Mesodermal cell (in vitro differentiated cells): ENCODE measurements around the gene LPIN1.

ENCODE experiments used
- H3K27ac ChIP-seq: 2 replicates; pipeline ENCODE4 v1.7.0; 2013; ENCODE audit warnings: mild to moderate bottlenecking, low read depth, low read length, moderate library complexity; ENCODE audit not compliant: severe bottlenecking
- H3K36me3 ChIP-seq: 2 replicates; pipeline ENCODE4 v1.7.1; 2013; ENCODE audit warnings: mild to moderate bottlenecking, low read length, moderate library complexity; ENCODE audit not compliant: control insufficient read depth, insufficient read depth
- H3K4me1 ChIP-seq: one replicate; pipeline ENCODE4 v1.7.1; 2013; ENCODE audit warnings: mild to moderate bottlenecking, low read length; ENCODE audit not compliant: insufficient read depth, control insufficient read depth, poor library complexity, severe bottlenecking
- H3K4me3 ChIP-seq: 2 replicates; pipeline ENCODE4 v1.7.0; 2013; ENCODE audit warnings: low read length, control low read depth, mild to moderate bottlenecking; ENCODE audit not compliant: insufficient read depth, poor library complexity, severe bottlenecking; ENCODE audit errors: extremely low read depth
- H3K9me3 ChIP-seq: 2 replicates; pipeline ENCODE4 v1.7.1; 2013; ENCODE audit warnings: mild to moderate bottlenecking, low read length, moderate library complexity; ENCODE audit not compliant: control insufficient read depth
- WGBS, 2 experiments: methylation state at CpG; one replicate each; pipeline ENCODE4 v1.1.5; 2013; ENCODE audit warnings: missing lambda C conversion rate in 2 of 2; ENCODE audit not compliant: insufficient coverage in 2 of 2; 5-methylcytosine and 5-hydroxymethylcytosine counted together

LPIN1 gene

DNA sequence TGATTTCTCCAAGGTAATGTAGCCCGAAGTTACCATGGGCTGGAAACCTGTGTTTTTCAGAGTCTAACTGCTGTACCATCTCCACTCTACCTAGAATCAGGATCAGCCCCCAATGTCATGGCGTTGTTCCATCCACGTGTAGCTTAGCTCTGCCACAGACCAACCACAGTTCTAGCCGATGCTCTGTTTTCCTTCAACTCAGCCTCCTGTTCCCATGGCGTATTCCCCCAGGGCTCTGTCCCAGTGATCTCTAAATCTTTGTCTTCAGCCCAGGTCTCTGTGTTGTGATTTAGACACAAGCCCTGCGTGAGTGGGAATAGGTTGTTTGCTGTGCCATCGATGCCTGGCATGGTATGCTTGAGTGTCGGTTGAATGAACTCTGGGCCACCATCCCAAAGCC lies 53.4 kb downstream of the LPIN1 start:
- Histone ChIP-seq H3K9me3 (no peaks in the 10 kb centered on the region), H3K4me3 (no peak overlapping the region), H3K36me3 (peaks cover 99% of the 10 kb centered on the region), H3K4me1 (no peaks in the 10 kb centered on the region), H3K27ac (no peak overlapping the region)
- 87 to 100% methylated on average over 4 to 7 of the region's 8 CpGs for WGBS, 2 experiments

DNA sequence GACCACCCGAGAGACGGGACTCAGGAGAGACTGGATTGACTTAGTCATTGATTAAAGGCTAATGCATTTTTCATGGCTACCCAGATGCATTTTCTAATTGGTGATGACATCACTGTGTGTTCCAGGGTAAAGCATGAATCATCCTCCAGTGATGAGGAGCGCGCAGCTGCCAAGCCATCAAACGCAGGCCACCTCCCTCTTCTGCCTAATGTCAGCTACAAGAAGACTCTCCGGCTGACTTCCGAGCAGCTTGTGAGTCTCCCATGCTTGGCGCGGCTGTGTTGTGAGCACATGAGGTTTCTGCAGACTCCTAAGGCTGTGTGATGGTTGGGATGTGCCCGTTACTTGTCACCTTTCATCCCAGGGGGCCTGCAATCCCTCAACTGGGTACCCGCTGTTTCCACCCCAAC lies 56.4 kb downstream of the LPIN1 start:
- H3K27ac ChIP-seq, result no peak overlapping the region

DNA sequence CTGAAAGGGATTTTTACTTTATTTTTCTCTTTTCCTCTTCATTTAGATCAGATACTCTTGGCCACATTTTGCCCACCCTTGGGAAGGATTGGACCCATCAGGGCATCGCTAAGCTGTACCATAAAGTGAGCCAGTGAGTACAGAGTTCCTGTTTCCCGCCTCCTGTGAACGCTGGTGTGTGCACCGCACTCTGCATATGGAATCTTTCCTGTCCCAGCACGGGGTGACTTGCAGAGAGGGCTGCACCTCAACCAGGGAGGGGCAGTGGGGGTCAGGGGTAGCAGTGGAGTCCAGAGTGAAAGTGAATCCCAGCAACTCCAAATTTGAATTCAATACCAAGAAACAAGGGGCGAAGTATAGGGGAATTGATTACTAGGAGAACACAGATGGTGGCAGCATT lies 58.6 kb downstream of the LPIN1 start:
- Histone ChIP-seq H3K4me1 (no peaks in the 10 kb centered on the region), H3K36me3 (peaks cover 93% of the 10 kb centered on the region), H3K27ac (no peak overlapping the region), H3K4me3 (no peak overlapping the region), H3K9me3 (no peaks in the 10 kb centered on the region)
- 93 to 100% methylated on average over 2 to 6 of the region's 6 CpGs for WGBS, 2 experiments

More for the DNA sequence above, 56.4 kb downstream of the LPIN1 start:
- WGBS, 2 experiments, result 92 to 95% methylated on average over 6 to 10 of the region's 11 CpGs
- Histone ChIP-seq H3K4me3 (no peak overlapping the region), H3K9me3 (no peaks in the 10 kb centered on the region), H3K4me1 (no peaks in the 10 kb centered on the region), H3K36me3 (peaks cover 100% of the 10 kb centered on the region)

DNA sequence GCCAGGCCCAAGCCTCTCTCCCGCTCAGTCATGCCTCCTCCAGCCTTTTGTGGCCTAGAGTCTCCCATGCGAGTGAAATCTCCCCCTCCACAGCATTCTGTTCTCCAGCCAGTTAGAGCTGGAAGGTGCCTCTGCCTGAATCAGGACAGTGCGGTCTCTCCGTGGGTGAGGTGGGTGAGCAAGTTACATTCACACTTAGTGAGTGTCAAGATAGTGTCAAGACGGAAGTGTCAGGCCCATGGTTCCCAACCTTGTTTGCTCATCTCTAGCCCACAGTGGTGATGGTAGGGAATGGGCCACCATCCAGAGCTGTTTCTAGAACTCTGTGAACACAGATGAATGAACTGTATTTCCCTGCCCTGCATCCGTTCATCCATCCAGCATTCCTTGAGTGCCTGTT lies 59.5 kb downstream of the LPIN1 start:
- Histone ChIP-seq H3K9me3 (no peaks in the 10 kb centered on the region), H3K4me1 (no peaks in the 10 kb centered on the region), H3K4me3 (no peak overlapping the region), H3K27ac (no peak overlapping the region), H3K36me3 (peaks cover 93% of the 10 kb centered on the region)
- WGBS, 2 experiments, result 90 to 100% methylated on average over 2 to 3 of the region's 6 CpGs

DNA sequence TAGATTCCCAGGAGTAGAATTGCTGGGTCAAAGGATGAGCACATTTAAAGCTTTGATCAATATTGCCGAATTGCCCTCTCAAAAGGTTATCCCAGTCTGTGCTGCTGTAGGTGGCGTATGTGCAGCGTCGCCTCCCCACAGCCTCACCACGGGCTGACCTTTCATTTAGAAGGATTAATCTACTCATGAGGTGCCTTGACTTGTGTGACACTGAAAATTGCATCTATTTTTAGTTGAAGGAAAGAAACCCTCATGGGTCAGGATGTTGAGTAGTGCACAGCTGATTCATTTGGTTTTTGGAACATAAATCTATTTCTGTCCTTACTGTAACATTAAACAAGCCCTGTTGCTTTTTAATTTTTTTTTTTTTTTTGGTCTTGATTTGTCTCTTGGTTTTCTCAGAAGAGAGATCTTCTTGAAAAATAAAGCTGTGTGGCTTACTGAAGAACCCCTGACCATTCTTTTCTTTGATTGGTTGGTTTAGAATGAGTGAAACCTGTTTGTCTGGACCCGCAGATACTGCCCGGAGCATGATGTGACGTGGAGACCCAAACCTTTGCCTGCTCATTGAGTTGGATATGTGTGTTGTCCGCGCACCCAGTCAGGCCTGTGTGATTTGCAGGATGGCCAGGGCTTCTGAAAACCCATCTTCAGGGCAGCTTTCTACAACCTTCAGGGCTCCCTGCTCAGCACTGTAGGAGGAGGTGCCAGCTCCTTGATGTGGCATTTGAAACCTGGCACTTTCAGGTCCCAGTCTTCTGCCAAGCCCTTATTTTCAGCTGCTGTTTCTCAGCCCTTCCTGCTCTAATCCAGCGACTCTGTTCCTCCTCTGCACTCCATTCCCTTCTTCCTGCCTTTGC lies 61.0 kb downstream of the LPIN1 start:
- no peak overlapping the region for H3K4me3 ChIP-seq
- H3K27ac ChIP-seq, result no peak overlapping the region
- no peaks in the 10 kb centered on the region for H3K9me3 ChIP-seq
- H3K36me3 ChIP-seq, result peaks cover 89% of the 10 kb centered on the region
- H3K4me1 ChIP-seq, result no peaks in the 10 kb centered on the region
- WGBS, 2 experiments, result 93 to 97% methylated on average over 9 to 11 of the region's 11 CpGs

DNA sequence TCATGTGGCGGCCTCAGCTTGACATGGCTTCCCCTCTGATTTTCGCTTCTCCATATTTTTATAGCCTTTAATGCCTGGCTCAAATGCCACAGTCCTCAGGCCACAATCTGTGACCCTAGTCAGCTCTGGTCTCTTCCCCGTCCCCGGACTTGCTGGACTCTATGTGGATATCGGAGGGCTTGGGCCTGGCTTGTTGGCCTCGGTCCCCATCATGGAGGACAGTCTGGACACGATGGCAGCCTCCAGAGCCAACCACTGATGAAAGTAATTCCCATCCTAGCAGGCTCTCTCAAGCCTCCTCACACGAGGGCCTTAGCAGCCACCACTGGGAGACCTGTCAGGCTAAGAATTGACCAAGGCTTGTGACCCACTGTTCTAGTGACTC lies 61.6 kb downstream of the LPIN1 start:
- H3K4me3 ChIP-seq, result no peak overlapping the region
- H3K4me1 ChIP-seq, result no peaks in the 10 kb centered on the region
- WGBS, 2 experiments, result 94 to 97% methylated on average over 7 to 8 of the region's 8 CpGs
- H3K27ac ChIP-seq, result no peak overlapping the region
- no peaks in the 10 kb centered on the region for H3K9me3 ChIP-seq
- peaks cover 89% of the 10 kb centered on the region for H3K36me3 ChIP-seq

DNA sequence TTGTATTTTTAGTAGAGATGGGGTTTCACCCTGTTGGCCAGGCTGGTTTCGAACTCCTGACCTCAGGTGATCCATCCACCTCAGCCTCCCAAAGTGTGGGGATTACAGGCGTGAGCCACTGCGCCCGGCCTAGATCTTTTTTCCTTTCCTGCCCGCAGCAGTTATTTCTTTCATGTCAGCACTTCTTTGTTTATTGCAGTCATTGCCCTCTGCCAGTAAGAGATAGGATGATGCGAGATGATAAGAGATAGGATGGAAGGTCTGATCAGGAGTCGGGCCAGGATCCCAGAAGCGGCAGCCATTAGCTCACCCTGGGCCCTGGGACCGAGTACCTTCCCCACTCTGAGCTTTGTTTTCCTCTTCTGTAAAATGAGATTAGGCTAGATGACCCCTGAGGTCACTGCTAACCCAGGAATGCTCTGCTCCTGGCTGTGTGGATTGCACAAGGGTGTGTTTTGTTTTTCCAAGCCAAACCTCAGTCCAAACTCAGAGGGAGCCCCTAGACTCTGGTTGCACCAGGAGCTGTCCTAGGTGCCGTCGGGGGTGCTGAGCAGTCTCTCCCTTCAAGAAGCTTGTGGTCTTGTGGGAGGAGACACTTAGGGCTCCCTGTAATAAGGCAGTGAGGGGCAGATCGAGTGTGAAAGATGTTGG lies 63.3 kb downstream of the LPIN1 start:
- Histone ChIP-seq H3K9me3 (no peaks in the 10 kb centered on the region), H3K36me3 (peaks cover 87% of the 10 kb centered on the region), H3K4me3 (no peak overlapping the region), H3K27ac (no peak overlapping the region), H3K4me1 (no peaks in the 10 kb centered on the region)
- WGBS, 2 experiments, result 87 to 95% methylated on average over 8 to 9 of the region's 12 CpGs

DNA sequence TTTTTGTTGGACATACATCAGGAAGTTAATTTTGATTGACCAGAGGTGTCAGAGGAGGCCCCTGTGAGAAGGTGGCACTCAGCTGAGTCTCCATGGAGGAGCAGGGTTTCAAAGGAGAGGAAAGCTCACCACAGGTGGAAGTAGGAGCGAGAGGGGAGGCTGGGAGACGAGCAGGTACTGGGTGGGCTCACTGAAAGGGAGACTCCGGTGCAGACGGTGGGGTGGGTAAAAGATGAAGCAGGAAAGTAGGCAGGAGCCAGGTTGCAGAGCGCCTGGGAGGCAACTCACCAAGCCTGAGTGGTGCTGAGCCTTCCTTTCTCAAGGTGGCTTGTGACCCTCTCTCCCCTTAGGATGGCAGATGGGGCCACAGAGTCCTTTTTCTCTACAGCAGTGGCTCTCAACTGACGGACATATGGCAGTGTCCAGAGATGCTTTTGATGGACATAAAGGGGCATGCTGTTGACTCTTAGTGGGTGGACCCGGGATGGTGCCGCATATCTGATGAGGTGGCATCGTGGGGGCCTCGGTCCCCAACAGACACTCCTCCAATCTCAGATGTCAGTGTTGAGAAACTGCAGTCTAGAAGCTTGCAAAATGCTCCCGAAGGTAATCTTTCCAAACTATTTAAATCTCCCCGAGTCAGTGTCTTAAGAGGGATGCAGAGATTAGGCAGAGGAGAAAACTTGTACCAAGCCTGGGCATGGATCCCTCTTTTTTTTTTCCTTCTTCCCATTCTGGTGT lies 64.0 kb downstream of the LPIN1 start:
- no peak overlapping the region for H3K27ac ChIP-seq
- no peaks in the 10 kb centered on the region for H3K4me1 ChIP-seq
- H3K36me3 ChIP-seq, result peaks cover 87% of the 10 kb centered on the region
- WGBS, 2 experiments, result 93 to 98% methylated on average over 8 to 9 of the region's 12 CpGs
- H3K9me3 ChIP-seq, result no peaks in the 10 kb centered on the region
- H3K4me3 ChIP-seq, result no peak overlapping the region

DNA sequence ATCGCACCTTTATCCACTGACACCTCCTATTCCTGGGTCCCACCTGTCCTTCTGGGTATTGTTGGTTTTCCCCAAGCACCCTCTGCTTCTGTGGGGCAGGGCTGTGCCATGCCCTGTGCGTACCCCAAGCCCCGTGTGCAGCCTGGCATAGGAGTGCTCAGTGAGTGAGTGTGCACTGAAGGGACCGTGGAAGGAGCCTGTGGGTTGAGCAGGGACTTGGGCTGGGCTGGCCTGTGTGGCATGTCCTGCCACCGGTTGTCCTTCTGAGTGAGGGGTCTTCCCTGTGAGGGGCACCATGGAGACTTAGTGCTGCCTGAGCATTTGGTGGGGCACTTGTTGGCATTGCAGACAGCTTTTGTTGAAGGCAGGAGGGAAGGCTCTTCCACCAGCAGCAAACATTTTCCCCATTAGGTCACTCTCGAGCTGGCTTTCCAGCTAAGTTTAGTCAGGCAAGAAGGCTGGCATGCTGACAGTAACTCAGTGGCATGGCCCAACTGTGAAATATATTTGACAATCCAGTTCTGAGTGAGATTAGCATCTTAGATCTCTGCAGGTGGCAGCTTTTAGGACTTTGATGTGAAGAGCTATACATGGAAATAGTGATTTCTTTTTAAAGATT lies 64.7 kb downstream of the LPIN1 start:
- WGBS, 2 experiments, result 91 to 97% methylated on average over 5 of the region's 6 CpGs
- H3K4me3 ChIP-seq, result no peak overlapping the region
- no peak overlapping the region for H3K27ac ChIP-seq
- no peaks in the 10 kb centered on the region for H3K9me3 ChIP-seq
- no peaks in the 10 kb centered on the region for H3K4me1 ChIP-seq
- peaks cover 87% of the 10 kb centered on the region for H3K36me3 ChIP-seq

DNA sequence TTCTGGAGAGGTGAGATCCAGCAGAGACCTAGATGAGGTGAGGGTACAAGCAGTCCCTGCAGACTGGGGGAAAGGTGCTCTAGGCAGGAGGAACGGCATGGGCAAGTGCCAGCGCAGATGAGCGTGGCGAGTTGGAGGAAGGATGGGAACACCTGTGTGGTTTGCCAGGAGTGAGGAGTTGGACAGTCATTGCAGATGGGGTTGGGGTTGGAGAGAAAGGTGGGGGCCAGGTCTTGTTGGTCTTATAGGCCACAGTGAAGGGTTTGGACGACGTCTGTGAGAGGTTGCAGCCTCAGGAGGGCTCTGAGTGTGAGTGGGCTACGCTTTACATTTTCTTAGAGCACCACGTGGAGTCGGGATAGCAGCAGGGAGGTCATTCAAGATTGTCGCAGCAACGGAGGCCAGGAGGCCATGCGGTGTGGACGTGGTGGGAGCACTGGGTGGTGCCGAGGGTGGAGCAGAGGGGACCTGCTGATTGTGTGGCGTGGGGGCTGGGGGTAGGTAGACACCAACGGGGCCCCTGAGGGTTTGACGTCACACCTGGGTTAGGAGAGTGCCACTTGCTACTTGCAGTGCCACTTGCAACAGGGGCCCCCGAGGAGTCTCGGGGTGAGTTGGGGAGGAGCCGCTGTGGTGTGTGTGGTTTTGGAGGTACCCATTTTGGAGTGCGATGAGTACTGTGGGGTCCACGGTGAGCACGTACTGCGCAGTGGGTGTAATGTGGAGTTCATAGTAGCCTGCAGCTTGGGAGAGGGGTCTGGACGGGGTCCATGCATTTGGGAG lies 66.2 kb downstream of the LPIN1 start:
- H3K36me3 ChIP-seq, result peaks cover 86% of the 10 kb centered on the region

More for the DNA sequence above, 66.2 kb downstream of the LPIN1 start:
- Histone ChIP-seq H3K4me3 (no peak overlapping the region), H3K9me3 (no peaks in the 10 kb centered on the region), H3K27ac (no peak overlapping the region), H3K4me1 (no peaks in the 10 kb centered on the region)
- 97 to 98% methylated on average over 21 to 24 of the region's 25 CpGs for WGBS, 2 experiments
